COLO668 (cell line): ENCODE results near the gene KCNT1.

Source experiments
- DNase-seq: peaks from one replicate; lab custom pipeline; 2025; ENCODE audit not compliant: unreplicated experiment; lab: John Stamatoyannopoulos, UW

The KCNT1 gene

DNA sequence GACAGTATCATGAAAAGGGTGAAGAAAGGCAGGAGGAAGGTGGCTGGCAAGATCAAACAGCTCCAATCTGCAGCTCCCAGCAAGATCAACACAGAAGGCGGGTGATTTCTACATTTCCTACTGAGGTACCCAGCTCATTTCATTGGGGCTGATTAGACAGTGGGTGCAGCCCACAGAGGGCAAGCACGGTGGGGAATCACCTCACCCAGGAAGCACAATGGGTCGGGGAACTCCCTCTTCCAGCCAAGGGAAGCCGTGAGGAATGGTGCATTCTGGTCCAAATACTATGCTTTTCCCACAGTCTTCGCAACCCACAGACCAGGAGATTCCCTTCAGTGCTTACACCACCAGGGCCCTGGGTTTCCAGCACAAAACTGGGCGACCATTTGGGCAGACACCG, 138.6 kb downstream of the KCNT1 start:
- no peak for DNase-seq
